Lung (tissue), 12 donors: ENCODE results near the gene CXCL3. TPM values are rescaled to one million over a fixed set of nuclear protein-coding genes. Genes with fewer than 3 reads are reported as not detected.

Source experiments
- ATAC-seq: fragments of 200-7000 bp; cut with Tn5 transposase; one replicate; pipeline ENCODE4 v1.9.1; 2020; ENCODE audit warnings: moderate number of reproducible peaks; ENCODE audit not compliant: insufficient read depth, low FRiP score
- DNase-seq, 3 donors: peaks; one replicate each; pipeline ENCODE4 v3.0.0-alpha.2; 2013 to 2017
- H3K27ac ChIP-seq, 2 donors: one replicate each; pipeline ENCODE4 v1.5.1; 2013; ENCODE audit warnings: mild to moderate bottlenecking in 2 of 2, moderate library complexity in 2 of 2, control low read depth in 1 of 2, inconsistent platforms in 1 of 2, low read depth in 1 of 2, low read length in 1 of 2
- H3K27me3 ChIP-seq, 3 donors: one replicate each; pipeline ENCODE4 v1.5.1; 2013; ENCODE audit warnings: low read length in 2 of 3; ENCODE audit not compliant: control insufficient read depth in 3 of 3, insufficient read depth in 3 of 3
- H3K36me3 ChIP-seq, 4 donors: one replicate each; pipeline ENCODE4 v1.5.1; 2013; ENCODE audit warnings: low read length in 4 of 4, mild to moderate bottlenecking in 1 of 4, moderate library complexity in 1 of 4; ENCODE audit not compliant: control insufficient read depth in 4 of 4, insufficient read depth in 4 of 4
- H3K4me1 ChIP-seq, 5 donors: one replicate each; pipeline ENCODE4 v1.5.1; 2013; ENCODE audit warnings: low read length in 5 of 5, mild to moderate bottlenecking in 2 of 5, moderate library complexity in 1 of 5; ENCODE audit not compliant: control insufficient read depth in 5 of 5, insufficient read depth in 5 of 5
- H3K4me3 ChIP-seq: one replicate; pipeline ENCODE4 v1.5.1; 2013; ENCODE audit warnings: mild to moderate bottlenecking, control low read depth, moderate library complexity
- H3K9ac ChIP-seq, 2 donors: one replicate each; pipeline ENCODE4 v1.5.1; 2013; ENCODE audit warnings: low read length in 2 of 2, control low read depth in 1 of 2; ENCODE audit not compliant: insufficient read depth in 1 of 2
- H3K9me3 ChIP-seq, 4 donors: one replicate each; pipeline ENCODE4 v1.5.1; 2013; ENCODE audit warnings: low read length in 3 of 4, mild to moderate bottlenecking in 1 of 4, moderate library complexity in 1 of 4; ENCODE audit not compliant: control insufficient read depth in 4 of 4, insufficient read depth in 3 of 4
- WGBS, 2 donors: extraction: QIAGEN DNeasy Blood & Tissue Kit; methylation state at CpG; one replicate each; pipeline ENCODE4 v1.1.7; 2013; 5-methylcytosine and 5-hydroxymethylcytosine counted together
- polyA plus RNA-seq, 2 donors: library from polyadenylated mRNA; stranded (reverse); fragments of 200-250 nt; gene quantifications; one replicate each; pipeline ENCODE4 v1.2.1, GENCODE V29; 2013
- total RNA-seq, 2 donors: library from RNA; depleted of rRNA in 1 of 2; stranded (reverse); fragments of >200 nt in 1 of 2; gene quantifications; one replicate each; pipeline ENCODE4 v1.2.1, GENCODE V29; 2014 to 2021
- TF ChIP-seq, protein P1 (sequence below): IDR thresholded peaks from 2 replicates; pipeline ENCODE4 v1.5.1; 2012; ENCODE audit warnings: mild to moderate bottlenecking; ENCODE audit errors: control extremely low read depth, extremely low read depth
- donor health status: control.
- donor health status: control.
- donor health status: Bipolar disorder and iron deficiency.
- donor health status: healthy.
- donor health status: DM: yes; HTN: yes; CAD: no.

CXCL3 gene
- total and polyA plus RNA-seq, 4 donors = 9.4 to 77.7 (median 24.1) TPM

GRCh38 chr4:74013264-74013663 lies 25.2 kb downstream of the CXCL3 start:
- H3K27me3 ChIP-seq = no peaks in the 10 kb centered on the region
- ATAC-seq (no peak), DNase-seq (no peak)
- H3K27ac ChIP-seq = no peak overlapping the region
- peaks cover 0 to 1% (median 0%) of the 10 kb centered on the region in 5 donors for H3K4me1 ChIP-seq
- TF ChIP-seq, protein P1, sequence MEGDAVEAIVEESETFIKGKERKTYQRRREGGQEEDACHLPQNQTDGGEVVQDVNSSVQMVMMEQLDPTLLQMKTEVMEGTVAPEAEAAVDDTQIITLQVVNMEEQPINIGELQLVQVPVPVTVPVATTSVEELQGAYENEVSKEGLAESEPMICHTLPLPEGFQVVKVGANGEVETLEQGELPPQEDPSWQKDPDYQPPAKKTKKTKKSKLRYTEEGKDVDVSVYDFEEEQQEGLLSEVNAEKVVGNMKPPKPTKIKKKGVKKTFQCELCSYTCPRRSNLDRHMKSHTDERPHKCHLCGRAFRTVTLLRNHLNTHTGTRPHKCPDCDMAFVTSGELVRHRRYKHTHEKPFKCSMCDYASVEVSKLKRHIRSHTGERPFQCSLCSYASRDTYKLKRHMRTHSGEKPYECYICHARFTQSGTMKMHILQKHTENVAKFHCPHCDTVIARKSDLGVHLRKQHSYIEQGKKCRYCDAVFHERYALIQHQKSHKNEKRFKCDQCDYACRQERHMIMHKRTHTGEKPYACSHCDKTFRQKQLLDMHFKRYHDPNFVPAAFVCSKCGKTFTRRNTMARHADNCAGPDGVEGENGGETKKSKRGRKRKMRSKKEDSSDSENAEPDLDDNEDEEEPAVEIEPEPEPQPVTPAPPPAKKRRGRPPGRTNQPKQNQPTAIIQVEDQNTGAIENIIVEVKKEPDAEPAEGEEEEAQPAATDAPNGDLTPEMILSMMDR = no peak
- H3K36me3 ChIP-seq = no peaks in the 10 kb centered on the region
- H3K4me3 ChIP-seq = no peak overlapping the region
- H3K9me3 ChIP-seq = no peaks in the 10 kb centered on the region
- no peak overlapping the region for H3K9ac ChIP-seq
- 62 to 80% methylated on average over 2 of the region's 2 CpGs for WGBS, 2 donors

DNA sequence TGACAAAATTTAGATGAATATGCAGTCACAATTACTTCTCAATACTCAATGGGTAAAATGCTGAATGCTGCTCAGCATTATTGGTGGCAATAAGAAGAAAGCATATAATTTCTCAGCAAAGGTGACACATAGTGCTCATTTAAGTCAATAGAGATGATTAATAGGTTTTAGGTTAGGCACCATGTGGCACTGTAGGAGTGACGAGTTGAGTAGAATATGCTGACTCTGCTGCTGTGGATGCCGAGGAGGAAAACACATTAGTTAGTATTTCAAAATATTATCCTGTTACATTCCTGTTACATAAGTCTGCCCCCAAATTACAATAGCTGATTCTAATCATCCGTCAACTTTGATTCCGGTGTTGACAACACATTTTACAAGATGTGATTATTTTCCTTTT lies 26.4 kb downstream of the CXCL3 start:
- Histone ChIP-seq H3K4me3 (no peak overlapping the region), H3K9me3 (no peaks in the 10 kb centered on the region), H3K4me1 (peaks cover 0 to 1% (median 0%) of the 10 kb centered on the region in 5 donors), H3K27me3 (no peaks in the 10 kb centered on the region), H3K27ac (no peak overlapping the region), H3K9ac (no peak overlapping the region), H3K36me3 (no peaks in the 10 kb centered on the region)
- DNase-seq (no peak), ATAC-seq (no peak)
- whole genome bisulfite sequencing, 2 donors = 48 to 50% methylated on average over 4 of the region's 4 CpGs
- TF ChIP-seq, protein P1 = no peak

- Histone ChIP-seq H3K36me3 (no peaks in the 10 kb centered on the region), H3K4me3 (no peak overlapping the region), H3K4me1 (peaks cover 0 to 1% (median 0%) of the 10 kb centered on the region in 5 donors), H3K9me3 (no peaks in the 10 kb centered on the region), H3K27ac (no peak overlapping the region), H3K27me3 (no peaks in the 10 kb centered on the region), H3K9ac (no peak overlapping the region)
- WGBS, 2 donors = 78 to 87% methylated on average over 3 of the region's 3 CpGs
- DNase-seq (no peak), ATAC-seq (no peak)
- TF ChIP-seq, protein P1 = no peak
These were observed 29.2 kb downstream of the CXCL3 start for GRCh38 chr4:74009307-74009706.

GRCh38 chr4:74006009-74006476 lies 32.4 kb downstream of the CXCL3 start:
- Histone ChIP-seq H3K27ac (no peak overlapping the region), H3K27me3 (no peaks in the 10 kb centered on the region), H3K9ac (no peak overlapping the region), H3K9me3 (no peaks in the 10 kb centered on the region), H3K36me3 (no peaks in the 10 kb centered on the region), H3K4me1 (no peaks in the 10 kb centered on the region), H3K4me3 (no peak overlapping the region)
- ATAC-seq (no peak), DNase-seq (no peak)
- TF ChIP-seq, protein P1 = no peak
- 70 to 84% methylated on average over 2 of the region's 2 CpGs for WGBS, 2 donors
